Stimulated activated CD4-positive, alpha-beta T cell treated with anti-CD3 and anti-CD28 coated beads, Interleukin-2, amount 100 ng/mL, for 48 hours (primary cell): ENCODE measurements around the gene RPS10.
A peak's percentile ranks its signal among the peaks of the same experiment; 100 is the strongest.

ENCODE experiments used
- DNase-seq, 2 donors: peaks; one replicate each; pipeline ENCODE4 v3.0.0-alpha.2; 2020

RPS10 gene

GRCh38 chr6:34425498-34426410, at the start of gene RPS10:
Gene RPS10 (minus strand): TSS chr6:34426069. CDS start chr6:34425221, 848 bp downstream.
- DNase-seq = peak; percentile 90 to 93

DNA sequence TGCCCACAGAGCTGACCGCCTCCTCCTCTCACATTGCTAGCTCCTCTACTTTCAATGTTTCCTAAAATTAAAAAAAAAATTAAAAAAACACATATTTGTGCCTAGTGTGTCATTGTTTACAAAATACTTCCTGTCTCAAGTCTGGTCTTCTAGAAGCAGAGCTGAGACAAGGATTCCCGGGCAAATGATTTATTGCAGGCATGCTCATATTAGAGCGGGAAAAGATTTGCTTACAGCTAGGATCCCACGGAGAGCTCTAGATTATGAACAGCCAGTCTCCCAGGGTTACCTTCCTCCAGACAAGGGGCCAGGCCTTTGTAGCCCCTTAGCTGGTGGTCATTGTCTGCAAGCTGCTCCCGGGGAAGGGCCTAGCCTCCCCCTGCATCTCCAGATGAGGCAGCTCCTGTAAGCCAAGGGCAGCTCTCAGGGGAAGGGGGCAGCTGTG, 49.4 kb upstream of the RPS10 start:
- DNase-seq = no peak

DNA sequence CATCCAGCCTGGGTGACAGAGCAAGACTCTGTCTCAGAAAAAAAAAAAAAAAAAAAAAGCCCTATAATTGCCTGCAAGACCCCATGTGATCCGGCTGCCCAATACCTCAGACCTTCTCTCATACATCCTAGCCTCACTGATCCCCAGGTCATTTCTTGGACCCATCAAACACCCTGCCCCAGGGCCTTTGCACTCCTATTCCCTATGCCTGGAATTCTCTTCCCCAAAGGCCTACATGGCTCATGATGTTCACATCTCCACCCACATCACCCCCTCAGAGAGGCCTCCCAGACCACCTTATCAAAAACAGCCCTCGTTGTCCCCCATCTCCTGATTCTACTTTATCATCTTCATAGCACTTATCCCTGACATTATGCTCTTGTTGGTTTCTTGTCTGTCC, 48.9 kb upstream of the RPS10 start:
- no peak for DNase-seq

DNA sequence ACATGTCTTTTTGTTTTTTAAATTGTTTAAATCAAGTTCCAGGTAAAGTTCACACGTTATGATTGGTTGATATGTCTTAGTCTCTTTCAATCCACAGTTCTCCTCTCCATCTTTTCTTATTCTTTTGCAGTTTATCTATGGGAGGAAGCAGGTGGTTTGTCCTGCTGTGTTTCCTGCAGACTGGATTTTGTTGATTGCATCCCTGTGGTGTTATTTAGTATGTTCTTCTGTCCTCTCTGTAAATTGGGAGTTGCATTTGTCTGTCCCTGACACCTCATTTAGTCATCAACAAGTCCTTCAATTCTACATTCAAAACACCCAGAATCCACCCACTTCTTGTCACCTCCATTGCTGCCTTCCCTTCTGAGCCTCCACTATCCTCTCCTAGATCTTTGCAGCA, 48.1 kb upstream of the RPS10 start:
- DNase-seq = no peak

DNA sequence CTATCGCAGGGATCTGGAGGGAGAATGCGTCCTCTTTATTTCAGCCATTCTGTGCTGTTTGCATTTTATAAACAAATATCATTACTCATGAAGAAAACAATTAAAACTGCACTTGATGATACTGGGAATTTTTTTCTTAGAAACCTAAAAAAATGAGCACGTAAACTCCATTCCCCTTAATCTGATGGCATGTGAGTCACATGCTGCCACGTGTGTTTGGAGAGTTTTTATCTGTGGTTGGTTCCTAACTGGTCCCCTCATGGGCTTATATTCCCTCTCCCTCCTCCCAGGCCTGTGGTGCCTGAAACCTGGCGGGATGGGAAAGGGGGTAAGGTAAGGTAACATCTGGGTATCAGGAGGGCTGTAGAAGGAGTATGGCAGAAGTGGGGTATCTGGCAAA, 46.6 kb upstream of the RPS10 start:
- no peak for DNase-seq

GRCh38 chr6:34469499-34469898, 43.6 kb upstream of the RPS10 start:
- DNase-seq = no peak

DNA sequence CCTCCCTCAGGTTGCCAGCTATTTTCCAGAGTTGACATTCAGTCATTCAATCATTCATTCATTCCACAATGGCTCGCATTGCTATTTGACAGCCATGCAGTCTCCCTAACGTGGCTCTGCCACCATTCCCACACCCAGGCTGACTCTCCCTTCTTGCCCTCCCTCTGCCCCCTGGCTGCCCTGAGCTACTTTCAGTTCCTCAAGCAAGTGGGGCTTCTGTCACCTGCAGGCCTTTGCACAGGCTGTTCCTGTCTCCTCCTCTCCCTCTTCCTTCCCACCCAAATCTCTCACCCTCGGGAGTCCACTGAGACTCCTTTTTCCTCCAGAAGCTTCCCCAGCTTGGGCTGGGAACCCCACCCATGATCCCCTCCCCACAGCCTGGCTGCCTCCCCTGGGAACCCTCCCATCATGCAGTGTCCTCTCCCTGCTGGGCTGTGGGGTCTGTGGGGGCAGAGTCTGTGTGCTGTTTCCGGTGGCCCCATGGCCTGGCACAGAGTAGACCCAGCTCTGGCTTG, 42.6 kb upstream of the RPS10 start:
- DNase-seq = no peak

DNA sequence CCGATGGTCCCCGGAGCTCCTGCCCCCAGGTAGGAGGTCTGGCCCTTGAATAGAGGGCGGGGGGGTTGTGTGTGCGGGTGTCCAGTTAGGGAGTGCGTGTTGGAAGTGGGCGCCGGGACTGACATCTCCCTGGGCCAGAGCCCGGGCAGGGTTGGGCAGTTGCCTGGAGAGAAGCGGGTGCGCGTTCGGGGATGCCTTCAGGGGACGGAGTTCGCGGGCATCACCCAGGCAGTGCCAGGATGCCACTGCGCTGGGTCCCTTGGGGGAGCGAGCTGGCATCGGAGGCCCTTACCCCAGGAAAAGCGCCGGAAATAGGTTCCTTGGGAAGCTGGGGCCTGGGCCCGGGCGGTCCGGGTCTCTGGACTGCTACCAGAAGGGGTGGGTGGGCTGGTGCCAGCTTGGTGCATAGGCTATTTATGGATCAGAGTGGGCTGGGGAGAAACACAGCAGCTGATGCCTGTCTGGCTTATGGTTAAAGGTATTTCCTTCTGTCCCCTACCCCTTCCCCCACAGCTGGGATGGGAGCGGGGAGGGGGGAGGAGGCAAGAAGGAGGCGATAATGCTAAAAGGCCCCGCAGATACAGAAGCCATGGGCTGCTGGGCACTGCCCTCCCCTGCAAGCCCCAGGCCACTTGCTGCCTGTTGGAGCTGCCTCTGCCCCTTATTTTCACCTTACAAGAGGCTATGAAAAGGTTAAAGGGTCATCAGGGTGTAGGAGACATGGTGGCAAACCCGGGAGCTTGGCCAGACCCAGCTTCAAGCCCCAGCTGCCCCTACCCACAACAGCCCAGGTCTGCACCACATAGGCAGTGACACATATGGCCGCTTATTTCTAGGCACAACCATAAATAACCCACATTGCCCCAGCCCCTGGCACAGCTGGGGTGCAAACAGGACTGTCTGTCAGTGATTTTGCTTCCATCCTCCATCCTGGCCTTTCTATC, 40.6 kb upstream of the RPS10 start:
- no peak for DNase-seq

GRCh38 chr6:34465531-34466241, 39.8 kb upstream of the RPS10 start, which contains the start of gene PACSIN1:
Gene PACSIN1 (plus strand): TSS chr6:34466076. CDS start chr6:34526306, 60,230 bp downstream.
- DNase-seq = no peak

- DNase-seq = no peak
Observed at GRCh38 chr6:34463849-34464248, 38.0 kb upstream of the RPS10 start.

GRCh38 chr6:34463299-34463698, 37.4 kb upstream of the RPS10 start:
- DNase-seq = no peak

DNA sequence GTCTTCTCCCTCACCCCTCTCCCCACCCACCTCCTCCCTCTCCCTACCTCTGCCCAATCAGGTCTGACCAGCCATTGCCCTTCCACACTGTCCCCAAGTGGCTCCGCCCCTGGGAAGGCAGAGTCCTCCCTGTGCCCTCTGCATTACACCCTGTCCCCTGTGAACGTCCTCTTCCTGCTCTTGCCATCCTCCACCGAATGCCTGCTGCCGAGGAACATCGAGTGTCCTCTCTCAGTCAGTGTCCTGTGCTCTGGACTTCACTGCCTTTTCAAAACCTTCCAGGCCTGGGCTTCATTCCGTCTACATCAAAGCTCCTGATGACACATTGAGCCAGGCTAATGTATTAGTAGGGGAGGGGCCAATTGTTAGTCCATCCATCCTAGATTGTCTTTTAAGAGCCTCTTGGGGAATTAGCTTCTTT, 36.7 kb upstream of the RPS10 start:
- no peak for DNase-seq

- no peak for DNase-seq
Observed at GRCh38 chr6:34462010-34462409, 36.1 kb upstream of the RPS10 start.

GRCh38 chr6:34460796-34461507, 35.1 kb upstream of the RPS10 start:
- no peak for DNase-seq

DNA sequence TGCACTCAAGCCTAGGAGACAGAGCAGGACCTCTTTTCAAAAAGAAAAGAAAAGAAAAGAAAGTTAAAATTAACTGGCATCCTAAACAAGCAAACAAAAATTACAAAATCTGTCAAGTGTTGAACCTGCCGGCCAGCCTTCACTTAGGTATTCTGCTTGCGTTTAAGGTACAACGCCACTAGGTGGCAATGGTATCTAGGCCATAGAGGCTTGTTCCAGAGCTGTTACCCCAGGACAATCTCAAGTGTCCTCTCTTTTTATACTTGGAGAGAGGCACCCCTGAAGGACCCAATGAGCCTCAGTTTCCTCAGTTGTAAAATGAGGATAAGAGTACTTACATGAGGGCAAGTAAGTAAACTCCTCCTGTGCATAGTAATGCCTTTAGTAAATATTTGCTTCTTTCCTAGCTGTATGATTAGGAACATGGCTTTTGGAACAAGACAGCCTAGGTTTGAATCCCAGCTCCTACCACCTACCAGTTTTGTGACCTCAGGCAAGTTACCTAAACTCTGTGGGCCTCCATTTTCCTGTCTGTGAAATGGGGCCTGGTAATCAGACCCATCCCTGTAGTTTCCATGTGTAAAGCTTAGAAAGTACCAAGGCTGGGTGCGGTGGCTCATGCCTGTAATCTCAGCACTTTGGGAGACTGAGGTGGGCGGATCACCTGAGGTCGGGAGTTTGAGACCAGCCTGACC, 34.2 kb upstream of the RPS10 start:
- DNase-seq = peak; percentile 26 to 37

- DNase-seq = no peak
Observed at GRCh38 chr6:34457742-34458735, 32.2 kb upstream of the RPS10 start.

DNA sequence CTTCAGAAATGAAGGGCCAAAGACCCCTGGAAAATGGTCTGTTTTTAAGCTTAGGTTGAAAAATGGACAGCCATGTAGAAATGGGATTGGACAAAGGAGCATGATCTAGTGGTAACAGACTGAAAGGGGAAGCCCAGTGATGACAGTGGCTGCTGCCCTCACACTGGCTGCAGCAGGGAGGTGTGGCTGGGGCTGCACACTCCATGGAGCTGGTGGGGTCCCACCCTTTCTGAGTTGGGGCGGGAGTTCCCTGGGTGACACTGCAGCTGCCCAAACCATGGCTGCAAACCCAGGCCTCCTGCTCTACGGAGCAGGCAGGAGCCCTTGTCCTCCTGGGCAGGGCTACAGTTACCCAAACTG, 31.5 kb upstream of the RPS10 start:
- DNase-seq = no peak

DNA sequence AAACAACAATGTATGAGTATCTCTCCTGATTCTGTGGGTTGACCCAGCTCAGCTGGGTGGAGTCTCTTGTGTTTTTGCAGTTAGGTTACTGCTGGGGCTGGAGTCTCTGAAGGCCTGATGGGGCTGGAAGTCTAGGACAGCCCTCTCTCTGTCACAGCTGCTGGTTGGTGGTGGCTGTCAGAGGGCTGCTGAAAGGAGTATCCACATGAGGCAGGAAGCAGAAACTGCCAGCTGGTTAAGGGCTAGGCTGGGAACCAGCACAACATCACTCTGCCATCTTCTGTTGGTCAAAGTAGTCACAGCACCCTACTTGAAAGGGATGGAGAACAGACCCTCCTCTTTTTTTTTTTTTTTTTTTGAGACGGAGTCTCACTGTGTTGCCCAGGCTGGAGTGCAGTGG, 30.0 kb upstream of the RPS10 start:
- no peak for DNase-seq

DNA sequence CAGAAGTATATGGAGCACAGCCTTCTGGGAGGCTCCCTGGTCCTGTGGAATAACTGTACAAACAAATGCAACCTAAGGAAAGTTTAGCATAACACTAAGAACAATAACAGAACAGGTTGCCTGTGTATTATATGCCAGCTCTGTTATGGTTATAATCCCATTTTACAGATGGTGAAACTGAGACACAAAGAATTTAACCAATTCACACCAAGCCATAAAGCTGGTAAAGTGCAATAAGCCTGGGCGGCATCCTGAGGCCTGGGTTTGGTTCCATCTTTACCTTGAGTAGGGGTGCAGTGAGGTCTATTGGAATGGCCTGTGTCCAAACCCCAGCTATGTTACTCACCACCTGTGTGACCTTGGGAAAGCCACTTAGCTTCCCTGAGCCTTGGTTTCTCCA, 25.3 kb upstream of the RPS10 start:
- no peak for DNase-seq

- DNase-seq = no peak
Observed at GRCh38 chr6:34447910-34448309, 22.0 kb upstream of the RPS10 start.
